ENCODE data around the gene ZNF358. TPM values are rescaled to one million over a fixed set of nuclear protein-coding genes. Genes with fewer than 3 reads are reported as not detected.

The ZNF358 gene
- total and polyA plus RNA-seq, 2 of the 13 experiments (the other 11 are each of a cell fraction or from before 2014, with no cell fraction given), result 9.1 to 37.0 TPM

DNA sequence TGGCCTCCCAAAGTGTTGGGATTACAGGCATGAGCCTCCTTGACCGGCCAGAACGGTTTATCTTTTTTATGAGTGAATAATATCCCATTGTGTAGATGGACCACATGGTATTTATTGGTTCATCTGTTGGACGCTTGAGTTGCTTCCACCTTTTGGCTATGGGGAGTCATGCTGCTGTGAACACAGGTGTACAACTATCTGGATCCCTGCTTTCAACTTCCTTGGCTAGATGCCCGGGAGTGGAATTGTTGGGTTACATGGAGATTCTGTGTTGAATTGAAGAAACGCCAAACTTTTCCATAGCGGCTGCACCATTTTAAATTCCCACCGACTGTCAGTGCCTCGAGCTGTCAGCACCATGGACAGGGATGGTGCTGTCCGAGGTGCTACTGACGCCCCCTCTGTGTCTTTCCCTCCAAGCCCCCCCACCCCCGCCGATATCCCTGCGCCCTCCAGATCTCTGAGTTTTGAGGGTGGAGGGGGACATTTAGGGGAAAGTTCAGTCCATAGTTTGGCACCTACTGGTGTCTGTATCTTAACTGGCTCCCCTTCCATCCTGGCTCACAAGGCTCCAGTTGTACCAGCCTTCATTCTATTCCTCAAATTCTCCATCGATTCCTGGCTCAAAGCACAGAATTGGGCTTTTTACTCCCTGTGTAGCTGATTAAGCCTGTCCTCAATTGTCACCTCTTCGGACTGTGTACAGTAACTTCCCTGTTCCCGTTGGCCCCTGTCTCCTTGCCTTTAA is 46.9 kb downstream of the ZNF358 start (continued):
- TF ChIP-seq HNF1A (IDR thresholded peaks at IDR 0.05; ENCODE audit: low read depth), result no peak
- peak; percentile 38; the same call in 1 of the 2 replicates for TF ChIP-seq HNF1A (CRISPR knock-in tag; IDR thresholded peaks at IDR 0.05; ENCODE audit: borderline replicate concordance)
- TF ChIP-seq, protein P1, sequence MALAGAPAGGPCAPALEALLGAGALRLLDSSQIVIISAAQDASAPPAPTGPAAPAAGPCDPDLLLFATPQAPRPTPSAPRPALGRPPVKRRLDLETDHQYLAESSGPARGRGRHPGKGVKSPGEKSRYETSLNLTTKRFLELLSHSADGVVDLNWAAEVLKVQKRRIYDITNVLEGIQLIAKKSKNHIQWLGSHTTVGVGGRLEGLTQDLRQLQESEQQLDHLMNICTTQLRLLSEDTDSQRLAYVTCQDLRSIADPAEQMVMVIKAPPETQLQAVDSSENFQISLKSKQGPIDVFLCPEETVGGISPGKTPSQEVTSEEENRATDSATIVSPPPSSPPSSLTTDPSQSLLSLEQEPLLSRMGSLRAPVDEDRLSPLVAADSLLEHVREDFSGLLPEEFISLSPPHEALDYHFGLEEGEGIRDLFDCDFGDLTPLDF (CRISPR knock-in tag; IDR thresholded peaks at IDR 0.05), result peak; percentile 71
- no peak for TF ChIP-seq DPF2 (CRISPR knock-in tag; IDR thresholded peaks at IDR 0.05; ENCODE audit: borderline replicate concordance, low read depth)
- TF ChIP-seq ATF5 (CRISPR knock-in tag; IDR thresholded peaks at IDR 0.05; ENCODE audit: low read depth), result peak; percentile 97; the same call in 1 of the 2 replicates
- peak; percentile 52; the same call in 1 of the 2 replicates for TF ChIP-seq FOXJ3 (CRISPR knock-in tag; IDR thresholded peaks at IDR 0.05; ENCODE audit: borderline replicate concordance)
- TF ChIP-seq, protein P2, sequence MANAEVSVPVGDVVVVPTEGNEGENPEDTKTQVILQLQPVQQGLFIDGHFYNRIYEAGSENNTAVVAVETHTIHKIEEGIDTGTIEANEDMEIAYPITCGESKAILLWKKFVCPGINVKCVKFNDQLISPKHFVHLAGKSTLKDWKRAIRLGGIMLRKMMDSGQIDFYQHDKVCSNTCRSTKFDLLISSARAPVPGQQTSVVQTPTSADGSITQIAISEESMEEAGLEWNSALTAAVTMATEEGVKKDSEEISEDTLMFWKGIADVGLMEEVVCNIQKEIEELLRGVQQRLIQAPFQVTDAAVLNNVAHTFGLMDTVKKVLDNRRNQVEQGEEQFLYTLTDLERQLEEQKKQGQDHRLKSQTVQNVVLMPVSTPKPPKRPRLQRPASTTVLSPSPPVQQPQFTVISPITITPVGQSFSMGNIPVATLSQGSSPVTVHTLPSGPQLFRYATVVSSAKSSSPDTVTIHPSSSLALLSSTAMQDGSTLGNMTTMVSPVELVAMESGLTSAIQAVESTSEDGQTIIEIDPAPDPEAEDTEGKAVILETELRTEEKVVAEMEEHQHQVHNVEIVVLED (CRISPR knock-in tag; IDR thresholded peaks at IDR 0.05; ENCODE audit: borderline replicate concordance), result no peak
- peak; percentile 90; the same call in 1 of the 2 replicates for TF ChIP-seq ZNF432 (CRISPR knock-in tag; IDR thresholded peaks at IDR 0.05; ENCODE audit: borderline replicate concordance)
- peak; percentile 85 for TF ChIP-seq HOXA3 (CRISPR knock-in tag; IDR thresholded peaks at IDR 0.05)
- peak; percentile 98 for TF ChIP-seq IKZF4 (CRISPR knock-in tag; IDR thresholded peaks at IDR 0.05; ENCODE audit: borderline replicate concordance, low read depth, not compliant biosample characterization)
- TF ChIP-seq NCOA1 (CRISPR knock-in tag; IDR thresholded peaks at IDR 0.05), result peak; percentile 70; the same call in 1 of the 2 replicates
- TF ChIP-seq ZNF441 (CRISPR knock-in tag; IDR thresholded peaks at IDR 0.05; ENCODE audit: borderline replicate concordance), result peak; percentile 98
- peak; percentile 80; the same call in 1 of the 2 replicates for TF ChIP-seq SPEN (CRISPR knock-in tag; IDR thresholded peaks at IDR 0.05; ENCODE audit: low read depth)
- TF ChIP-seq ZNF235 (CRISPR knock-in tag; IDR thresholded peaks at IDR 0.05; ENCODE audit: borderline replicate concordance), result peak; percentile 98
- peak; percentile 94; the same call in 1 of the 2 replicates for TF ChIP-seq ZNF891 (CRISPR knock-in tag; IDR thresholded peaks at IDR 0.05)
- TF ChIP-seq YEATS2 (CRISPR knock-in tag; IDR thresholded peaks at IDR 0.05; ENCODE audit: borderline replicate concordance), result peak; percentile 85; the same call in 1 of the 2 replicates
- TF ChIP-seq ONECUT2 (CRISPR knock-in tag; IDR thresholded peaks at IDR 0.05), result peak; percentile 82
- peak; percentile 97 for TF ChIP-seq ZNF546 (CRISPR knock-in tag; conservative IDR thresholded peaks at IDR 0.05)
- no peak for TF ChIP-seq FOXK2 (IDR thresholded peaks at IDR 0.05)
- TF ChIP-seq, protein P3, sequence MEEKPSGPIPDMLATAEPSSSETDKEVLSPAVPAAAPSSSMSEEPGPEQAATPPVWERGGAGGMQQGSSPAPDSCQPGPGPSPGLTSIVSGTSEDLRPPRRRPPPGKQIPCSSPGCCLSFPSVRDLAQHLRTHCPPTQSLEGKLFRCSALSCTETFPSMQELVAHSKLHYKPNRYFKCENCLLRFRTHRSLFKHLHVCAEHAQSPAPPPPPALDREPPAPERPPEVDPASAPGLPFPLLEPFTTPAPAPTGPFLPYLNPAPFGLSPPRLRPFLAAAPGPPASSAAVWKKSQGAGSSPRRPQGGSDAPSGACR (CRISPR knock-in tag; IDR thresholded peaks at IDR 0.05), result peak; percentile 98
- no peak for TF ChIP-seq HCFC1 (IDR thresholded peaks at IDR 0.05; ENCODE audit: low read depth, low read length)

All from HepG2 (cell line).